Measurements from ENCODE around the gene PCDH18. TPM values are rescaled to one million over a fixed set of nuclear protein-coding genes. Genes with fewer than 3 reads are reported as not detected.

Gene PCDH18
- total RNA-seq, 1 experiment from 2014 or later = 0.15 TPM

DNA sequence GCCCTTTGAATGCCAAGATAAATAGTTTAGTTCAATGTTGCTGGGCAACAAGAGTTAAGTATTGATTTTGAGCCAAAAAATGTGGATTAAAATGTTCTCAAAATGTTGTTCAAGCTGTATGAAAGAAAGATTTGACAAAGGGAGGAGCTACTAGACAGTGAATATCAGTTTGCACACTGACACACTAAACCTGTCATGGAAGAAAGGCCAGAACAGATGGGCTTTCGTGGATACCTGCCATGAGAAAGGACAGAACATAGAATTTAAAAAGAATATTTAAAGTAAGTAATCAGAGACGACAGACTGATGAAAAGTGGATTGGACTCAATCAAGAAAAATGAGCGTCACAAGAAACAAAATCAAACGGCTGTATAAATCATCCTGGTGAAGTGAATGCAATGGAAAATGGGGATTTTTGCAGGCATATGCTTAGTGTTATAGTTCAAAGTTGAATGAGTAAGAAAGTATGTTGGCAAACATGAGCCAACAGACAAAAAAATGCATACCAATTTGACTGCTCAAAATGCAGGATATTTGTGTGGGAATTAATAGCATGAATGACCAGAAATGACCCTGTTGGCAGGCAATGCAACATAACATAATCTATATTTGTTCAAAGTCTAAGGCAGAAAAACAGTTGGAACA lies 7.4 kb downstream of the PCDH18 start:
- H4K20me1 ChIP-seq (ENCODE audit: insufficient read depth) = no peaks in the 10 kb centered on the region
- H2AFZ ChIP-seq = no peak overlapping the region
- TF ChIP-seq, protein P1, sequence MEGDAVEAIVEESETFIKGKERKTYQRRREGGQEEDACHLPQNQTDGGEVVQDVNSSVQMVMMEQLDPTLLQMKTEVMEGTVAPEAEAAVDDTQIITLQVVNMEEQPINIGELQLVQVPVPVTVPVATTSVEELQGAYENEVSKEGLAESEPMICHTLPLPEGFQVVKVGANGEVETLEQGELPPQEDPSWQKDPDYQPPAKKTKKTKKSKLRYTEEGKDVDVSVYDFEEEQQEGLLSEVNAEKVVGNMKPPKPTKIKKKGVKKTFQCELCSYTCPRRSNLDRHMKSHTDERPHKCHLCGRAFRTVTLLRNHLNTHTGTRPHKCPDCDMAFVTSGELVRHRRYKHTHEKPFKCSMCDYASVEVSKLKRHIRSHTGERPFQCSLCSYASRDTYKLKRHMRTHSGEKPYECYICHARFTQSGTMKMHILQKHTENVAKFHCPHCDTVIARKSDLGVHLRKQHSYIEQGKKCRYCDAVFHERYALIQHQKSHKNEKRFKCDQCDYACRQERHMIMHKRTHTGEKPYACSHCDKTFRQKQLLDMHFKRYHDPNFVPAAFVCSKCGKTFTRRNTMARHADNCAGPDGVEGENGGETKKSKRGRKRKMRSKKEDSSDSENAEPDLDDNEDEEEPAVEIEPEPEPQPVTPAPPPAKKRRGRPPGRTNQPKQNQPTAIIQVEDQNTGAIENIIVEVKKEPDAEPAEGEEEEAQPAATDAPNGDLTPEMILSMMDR (conservative IDR thresholded peaks at IDR 0.05) = no peak
- TF ChIP-seq EZH2 (IDR thresholded peaks at IDR 0.05; ENCODE audit: low read depth) = no peak
- H3K36me3 ChIP-seq (ENCODE audit: low read depth) = no peaks in the 10 kb centered on the region
- no peaks in the 10 kb centered on the region for H3F3A ChIP-seq (ENCODE audit: insufficient read depth, low read depth)
- H3K27me3 ChIP-seq (ENCODE audit: insufficient read depth, low read depth) = no peaks in the 10 kb centered on the region
- intact Hi-C loops (cut with micrococcal nuclease; ENCODE audit: unreplicated experiment) = no loop called here
- ChIA-PET CTCF (no interaction called here), POLR2A (ENCODE audit: unreplicated experiment) (interaction anchor here (0.7 kb wide), 1 partner anchor 66 kb away, joined by 3 read pairs; no protein-coding TSS in a partner anchor)
- H3K4me3 ChIP-seq = no peak overlapping the region
- no peaks in the 10 kb centered on the region for H3K9me2 ChIP-seq (ENCODE audit: insufficient read depth)
- H3K4me1 ChIP-seq (replicated peaks; ENCODE audit: insufficient read depth) = no peaks in the 10 kb centered on the region
- no peak overlapping the region for H3K4me2 ChIP-seq
- H3K79me2 ChIP-seq (ENCODE audit: low read depth) = no peaks in the 10 kb centered on the region
- no peak overlapping the region for H3K27ac ChIP-seq
- BruUV-seq (replicated peaks) = no TSS peak
- no peak for DNase-seq
- no peaks in the 10 kb centered on the region for H3K9me3 ChIP-seq (ENCODE audit: insufficient read depth, low read depth)

DNA sequence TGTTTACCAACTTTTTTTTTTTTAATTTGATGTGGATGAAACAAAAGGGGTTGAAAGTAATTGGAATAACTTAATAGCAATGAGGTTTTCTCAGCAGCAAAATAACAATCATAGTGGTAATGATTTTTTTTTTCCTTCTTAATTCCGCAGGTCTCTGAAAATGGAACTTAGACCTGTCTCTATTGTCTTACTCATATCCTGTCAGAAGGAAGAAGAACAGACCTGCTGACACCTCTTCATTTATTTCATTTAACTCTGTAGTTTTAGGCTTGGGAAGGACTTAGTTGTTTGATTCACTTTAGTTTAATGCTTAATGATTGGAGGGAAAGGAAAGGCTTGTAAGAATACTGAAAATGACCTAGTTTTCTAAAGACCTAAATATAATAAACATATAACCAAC lies 9.0 kb downstream of the PCDH18 start:
- Histone ChIP-seq H3K27ac (no peak overlapping the region), H3K9me3 (ENCODE audit: insufficient read depth, low read depth) (no peaks in the 10 kb centered on the region), H4K20me1 (ENCODE audit: insufficient read depth) (no peaks in the 10 kb centered on the region), H3K36me3 (ENCODE audit: low read depth) (no peaks in the 10 kb centered on the region), H3F3A (ENCODE audit: insufficient read depth, low read depth) (no peaks in the 10 kb centered on the region), H3K79me2 (ENCODE audit: low read depth) (no peaks in the 10 kb centered on the region), H2AFZ (no peak overlapping the region), H3K9me2 (ENCODE audit: insufficient read depth) (no peaks in the 10 kb centered on the region), H3K4me1 (replicated peaks; ENCODE audit: insufficient read depth) (no peaks in the 10 kb centered on the region), H3K4me3 (no peak overlapping the region), H3K4me2 (no peak overlapping the region), H3K27me3 (ENCODE audit: insufficient read depth, low read depth) (no peaks in the 10 kb centered on the region)
- no peak for DNase-seq
- no peak for TF ChIP-seq EZH2 (IDR thresholded peaks at IDR 0.05; ENCODE audit: low read depth)
- TF ChIP-seq, protein P1 (conservative IDR thresholded peaks at IDR 0.05) = no peak
- BruUV-seq (replicated peaks) = no TSS peak
- ChIA-PET POLR2A (ENCODE audit: unreplicated experiment) (interaction anchor here (0.6 kb wide), 1 partner anchor 61 kb away, joined by 5 read pairs; no protein-coding TSS in a partner anchor), CTCF (no interaction called here)
- intact Hi-C loops (cut with micrococcal nuclease; ENCODE audit: unreplicated experiment) = no loop called here

DNA sequence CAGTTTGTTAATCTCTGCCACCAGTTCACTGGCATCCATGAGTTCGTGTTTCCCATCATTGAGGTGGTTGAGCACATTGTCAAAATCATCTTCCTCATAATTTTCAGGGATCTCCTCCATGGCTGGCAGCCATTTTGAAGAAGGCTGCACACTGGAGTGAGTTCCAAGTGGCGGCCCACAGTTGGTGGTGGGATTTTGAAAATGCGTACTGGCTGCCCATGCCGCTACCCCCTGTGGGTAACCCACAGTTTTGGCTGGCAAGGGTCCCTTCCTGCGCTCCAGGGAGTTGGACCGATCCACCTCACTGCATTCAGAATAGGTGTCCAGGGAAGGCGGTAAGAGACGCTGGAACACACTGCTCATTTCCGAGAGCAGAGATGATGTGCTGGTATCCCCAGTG lies 11.2 kb downstream of the PCDH18 start:
- no peaks in the 10 kb centered on the region for H3F3A ChIP-seq (ENCODE audit: insufficient read depth, low read depth)
- no peaks in the 10 kb centered on the region for H3K27me3 ChIP-seq (ENCODE audit: insufficient read depth, low read depth)
- DNase-seq = no peak
- no peak overlapping the region for H2AFZ ChIP-seq
- H3K36me3 ChIP-seq (ENCODE audit: low read depth) = no peaks in the 10 kb centered on the region
- H3K4me2 ChIP-seq = no peak overlapping the region
- POLR2A ChIA-PET (ENCODE audit: unreplicated experiment) = no interaction called here
- no peaks in the 10 kb centered on the region for H3K79me2 ChIP-seq (ENCODE audit: low read depth)
- CTCF ChIA-PET = no interaction called here
- no peak overlapping the region for H3K27ac ChIP-seq
- H4K20me1 ChIP-seq (ENCODE audit: insufficient read depth) = no peaks in the 10 kb centered on the region
- intact Hi-C loops (cut with micrococcal nuclease; ENCODE audit: unreplicated experiment) = no loop called here
- no peak overlapping the region for H3K4me3 ChIP-seq
- no TSS peak for BruUV-seq (replicated peaks)
- no peaks in the 10 kb centered on the region for H3K4me1 ChIP-seq (replicated peaks; ENCODE audit: insufficient read depth)
- H3K9me2 ChIP-seq (ENCODE audit: insufficient read depth) = no peaks in the 10 kb centered on the region
- no peaks in the 10 kb centered on the region for H3K9me3 ChIP-seq (ENCODE audit: insufficient read depth, low read depth)
- no peak for TF ChIP-seq EZH2 (IDR thresholded peaks at IDR 0.05; ENCODE audit: low read depth)
- TF ChIP-seq, protein P1 (conservative IDR thresholded peaks at IDR 0.05) = no peak

All from PC-9 (cell line).